Vagina (tissue), 2 donors: ENCODE measurements around the gene GIMAP5.

ENCODE experiments used
- CTCF ChIP-seq, 3 experiments: fragments of 450-650 bp in 2 of 3; fragments of 200-600 bp in 1 of 3; sonication (generic) in 1 of 3; IDR thresholded peaks; one replicate each; pipeline ENCODE4 v1.5.1; 2017 to 2019; ENCODE audit warnings: antibody characterized with exemption in 3 of 3, mild to moderate bottlenecking in 2 of 3, moderate library complexity in 2 of 3
- POLR2A ChIP-seq, 2 donors: fragments of 450-650 bp; IDR thresholded peaks; one replicate each; pipeline ENCODE4 v1.6.1; 2017; ENCODE audit warnings: antibody characterized with exemption in 2 of 2, mild to moderate bottlenecking in 2 of 2, moderate library complexity in 2 of 2

- TF ChIP-seq CTCF (IDR thresholded peaks at IDR 0.05) (no peak), POLR2A (IDR thresholded peaks at IDR 0.05) (no peak)
Observed at GRCh38 chr7:150745086-150745485, 7.9 kb downstream of the GIMAP5 start.
